Measurements from ENCODE around the gene RNMT. TPM values are rescaled to one million over a fixed set of nuclear protein-coding genes. Genes with fewer than 3 reads are reported as not detected.

Gene RNMT
- total RNA-seq, 2 experiments from 2014 or later, result 17.3 to 35.6 TPM

DNA sequence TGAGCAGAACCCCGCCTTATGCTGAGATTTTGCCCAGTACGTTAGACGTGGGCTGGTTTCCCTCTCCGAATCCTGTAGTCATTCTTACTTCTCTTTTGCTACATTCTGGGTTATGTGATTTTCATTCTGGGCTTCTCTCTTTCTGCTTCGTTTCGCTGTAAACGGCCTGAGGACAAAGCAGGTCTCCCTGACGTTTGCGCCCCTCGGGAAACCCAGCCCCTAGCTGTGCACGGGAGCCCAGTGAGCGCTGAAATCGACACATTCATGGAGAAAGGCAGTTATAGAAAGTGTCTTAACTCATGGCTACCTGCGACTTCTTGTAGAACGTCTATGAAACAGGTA is 74.8 kb downstream of the RNMT start:
- DNase-seq (ENCODE audit: low spot score), result no peak
- ChIA-PET CTCF (ENCODE audit: unreplicated experiment) (no interaction called here), POLR2A (no interaction called here)
- TF ChIP-seq, protein P1, sequence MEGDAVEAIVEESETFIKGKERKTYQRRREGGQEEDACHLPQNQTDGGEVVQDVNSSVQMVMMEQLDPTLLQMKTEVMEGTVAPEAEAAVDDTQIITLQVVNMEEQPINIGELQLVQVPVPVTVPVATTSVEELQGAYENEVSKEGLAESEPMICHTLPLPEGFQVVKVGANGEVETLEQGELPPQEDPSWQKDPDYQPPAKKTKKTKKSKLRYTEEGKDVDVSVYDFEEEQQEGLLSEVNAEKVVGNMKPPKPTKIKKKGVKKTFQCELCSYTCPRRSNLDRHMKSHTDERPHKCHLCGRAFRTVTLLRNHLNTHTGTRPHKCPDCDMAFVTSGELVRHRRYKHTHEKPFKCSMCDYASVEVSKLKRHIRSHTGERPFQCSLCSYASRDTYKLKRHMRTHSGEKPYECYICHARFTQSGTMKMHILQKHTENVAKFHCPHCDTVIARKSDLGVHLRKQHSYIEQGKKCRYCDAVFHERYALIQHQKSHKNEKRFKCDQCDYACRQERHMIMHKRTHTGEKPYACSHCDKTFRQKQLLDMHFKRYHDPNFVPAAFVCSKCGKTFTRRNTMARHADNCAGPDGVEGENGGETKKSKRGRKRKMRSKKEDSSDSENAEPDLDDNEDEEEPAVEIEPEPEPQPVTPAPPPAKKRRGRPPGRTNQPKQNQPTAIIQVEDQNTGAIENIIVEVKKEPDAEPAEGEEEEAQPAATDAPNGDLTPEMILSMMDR (conservative IDR thresholded peaks at IDR 0.05; ENCODE audit: low read length), result no peak; the same call in 1 of the 2 replicates
- no peak for TF ChIP-seq EZH2phosphoT487 (IDR thresholded peaks at IDR 0.05; ENCODE audit: borderline replicate concordance, low read depth, low read length)
- BruUV-seq (replicated peaks), result no TSS peak
- Histone ChIP-seq H3K4me2 (ENCODE audit: low read length) (no peak overlapping the region), H3K27ac (ENCODE audit: low read depth, low read length, poor library complexity, severe bottlenecking) (no peak overlapping the region), H4K20me1 (ENCODE audit: insufficient read depth, low read length) (no peaks in the 10 kb centered on the region), H3K9me2 (ENCODE audit: insufficient read depth, low read length) (no peaks in the 10 kb centered on the region), H3K4me3 (ENCODE audit: low read depth, low read length, poor library complexity, severe bottlenecking) (no peak overlapping the region), H3K79me2 (ENCODE audit: insufficient read depth, low read depth, low read length) (no peaks in the 10 kb centered on the region), H3K36me3 (ENCODE audit: insufficient read depth, low read length) (no peaks in the 10 kb centered on the region), H3K9me3 (ENCODE audit: low read length) (no peaks in the 10 kb centered on the region), H3K4me1 (ENCODE audit: insufficient read depth, low read length, poor library complexity, severe bottlenecking) (no peaks in the 10 kb centered on the region), H2AFZ (ENCODE audit: low read length) (no peak overlapping the region)
- intact Hi-C loops (cut with micrococcal nuclease; ENCODE audit: unreplicated experiment), result no loop called here

DNA sequence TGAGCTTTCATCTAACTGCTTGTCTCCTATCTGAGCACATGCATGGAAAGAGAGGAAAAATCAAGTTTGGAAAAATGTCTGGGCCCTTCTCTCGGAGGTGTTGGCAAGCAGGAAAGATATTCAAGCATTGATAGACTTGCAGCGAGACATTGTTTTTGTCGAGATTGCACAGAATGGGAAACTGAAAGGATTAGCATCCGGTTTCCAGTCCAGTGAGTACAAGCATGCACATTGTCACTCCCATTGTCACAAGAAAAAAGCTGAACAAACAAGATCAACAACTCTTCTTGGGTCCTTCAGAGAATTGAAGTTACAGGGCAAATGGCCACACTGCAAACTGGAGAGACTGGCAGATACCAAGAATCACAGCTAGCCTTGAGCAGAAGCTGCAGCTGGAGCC is 77.8 kb downstream of the RNMT start:
- no peaks in the 10 kb centered on the region for H3K4me1 ChIP-seq (ENCODE audit: insufficient read depth, low read length, poor library complexity, severe bottlenecking)
- H2AFZ ChIP-seq (ENCODE audit: low read length), result no peak overlapping the region
- POLR2A ChIA-PET, result no interaction called here
- no peak overlapping the region for H3K4me3 ChIP-seq (ENCODE audit: low read depth, low read length, poor library complexity, severe bottlenecking)
- H3K79me2 ChIP-seq (ENCODE audit: insufficient read depth, low read depth, low read length), result no peaks in the 10 kb centered on the region
- no peak for TF ChIP-seq EZH2phosphoT487 (IDR thresholded peaks at IDR 0.05; ENCODE audit: borderline replicate concordance, low read depth, low read length)
- TF ChIP-seq, protein P1 (conservative IDR thresholded peaks at IDR 0.05; ENCODE audit: low read length), result no peak
- DNase-seq (ENCODE audit: low spot score), result no peak
- BruUV-seq (replicated peaks), result no TSS peak
- H3K36me3 ChIP-seq (ENCODE audit: insufficient read depth, low read length), result no peaks in the 10 kb centered on the region
- no peaks in the 10 kb centered on the region for H4K20me1 ChIP-seq (ENCODE audit: insufficient read depth, low read length)
- no peak overlapping the region for H3K27ac ChIP-seq (ENCODE audit: low read depth, low read length, poor library complexity, severe bottlenecking)
- H3K9me3 ChIP-seq (ENCODE audit: low read length), result no peaks in the 10 kb centered on the region
- intact Hi-C loops (cut with micrococcal nuclease; ENCODE audit: unreplicated experiment), result no loop called here
- CTCF ChIA-PET (ENCODE audit: unreplicated experiment), result no interaction called here
- H3K4me2 ChIP-seq (ENCODE audit: low read length), result peak overlapping the region; percentile 44; the same call in 1 of the 2 replicates
- no peaks in the 10 kb centered on the region for H3K9me2 ChIP-seq (ENCODE audit: insufficient read depth, low read length)

DNA sequence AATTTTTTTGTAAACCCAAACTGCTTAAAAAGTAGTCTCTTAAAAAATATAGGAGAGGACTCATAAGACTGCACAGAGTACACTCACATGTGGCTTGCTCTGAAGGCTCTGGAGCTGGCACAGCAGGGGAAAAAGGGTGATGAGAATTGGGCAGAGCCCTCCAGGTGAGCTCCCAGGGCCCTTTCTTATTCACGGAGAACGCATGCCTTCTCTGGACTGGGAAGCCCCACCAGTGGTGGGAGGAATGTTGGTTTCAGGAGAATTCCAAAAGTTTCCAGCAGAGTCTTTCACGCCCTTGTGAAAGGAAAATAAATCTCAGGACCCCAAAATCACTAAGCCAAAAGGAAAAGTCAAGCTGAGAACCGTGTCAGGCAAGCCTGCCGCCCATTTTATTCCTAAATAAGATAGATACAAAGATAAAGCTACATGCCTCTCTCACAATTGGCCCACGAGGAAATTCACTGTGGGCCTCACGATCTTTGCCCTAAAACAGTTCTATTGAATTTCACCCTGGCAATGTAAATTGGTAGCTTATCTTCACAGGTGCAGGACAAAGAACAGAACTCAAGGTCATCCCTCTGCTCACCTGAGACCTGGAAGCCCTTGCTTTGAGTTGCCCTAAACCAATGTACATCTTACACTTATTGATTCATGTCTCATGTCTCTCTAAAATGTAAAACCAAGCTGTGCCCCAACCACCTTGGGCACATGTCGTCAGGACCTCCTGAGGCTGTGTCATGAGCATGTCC is 82.0 kb downstream of the RNMT start:
- intact Hi-C loops (cut with micrococcal nuclease; ENCODE audit: unreplicated experiment), result no loop called here
- no peaks in the 10 kb centered on the region for H3K9me3 ChIP-seq (ENCODE audit: low read length)
- no peaks in the 10 kb centered on the region for H4K20me1 ChIP-seq (ENCODE audit: insufficient read depth, low read length)
- no peaks in the 10 kb centered on the region for H3K9me2 ChIP-seq (ENCODE audit: insufficient read depth, low read length)
- ChIA-PET CTCF (ENCODE audit: unreplicated experiment) (no interaction called here), POLR2A (no interaction called here)
- DNase-seq (ENCODE audit: low spot score), result no peak
- no peak overlapping the region for H3K4me3 ChIP-seq (ENCODE audit: low read depth, low read length, poor library complexity, severe bottlenecking)
- TF ChIP-seq, protein P1 (conservative IDR thresholded peaks at IDR 0.05; ENCODE audit: low read length), result no peak
- TF ChIP-seq EZH2phosphoT487 (IDR thresholded peaks at IDR 0.05; ENCODE audit: borderline replicate concordance, low read depth, low read length), result no peak
- no peaks in the 10 kb centered on the region for H3K4me1 ChIP-seq (ENCODE audit: insufficient read depth, low read length, poor library complexity, severe bottlenecking)
- no peak overlapping the region for H3K27ac ChIP-seq (ENCODE audit: low read depth, low read length, poor library complexity, severe bottlenecking)
- H3K4me2 ChIP-seq (ENCODE audit: low read length), result no peak overlapping the region
- no peaks in the 10 kb centered on the region for H3K79me2 ChIP-seq (ENCODE audit: insufficient read depth, low read depth, low read length)
- BruUV-seq (replicated peaks), result no TSS peak
- no peak overlapping the region for H2AFZ ChIP-seq (ENCODE audit: low read length)
- no peaks in the 10 kb centered on the region for H3K36me3 ChIP-seq (ENCODE audit: insufficient read depth, low read length)
